Stimulated activated CD4-positive, alpha-beta T cell treated with anti-CD3 and anti-CD28 coated beads, Interleukin-1b, Interleukin-23, amount 100 ng/mL, for 24 hours (primary cell): ENCODE results near the gene PAK4.
"Not testable (repeated sequence)": the region's sequence is repeated elsewhere in the genome, so short reads cannot be mapped to it uniquely, and the experiment has no call there.

ENCODE experiments used
- DNase-seq, 4 experiments: peaks; one replicate each; pipeline ENCODE4 v3.0.0-alpha.2; 2020; ENCODE audit warnings: low read depth in 4 of 4, low spot score in 1 of 4

The PAK4 gene

DNA sequence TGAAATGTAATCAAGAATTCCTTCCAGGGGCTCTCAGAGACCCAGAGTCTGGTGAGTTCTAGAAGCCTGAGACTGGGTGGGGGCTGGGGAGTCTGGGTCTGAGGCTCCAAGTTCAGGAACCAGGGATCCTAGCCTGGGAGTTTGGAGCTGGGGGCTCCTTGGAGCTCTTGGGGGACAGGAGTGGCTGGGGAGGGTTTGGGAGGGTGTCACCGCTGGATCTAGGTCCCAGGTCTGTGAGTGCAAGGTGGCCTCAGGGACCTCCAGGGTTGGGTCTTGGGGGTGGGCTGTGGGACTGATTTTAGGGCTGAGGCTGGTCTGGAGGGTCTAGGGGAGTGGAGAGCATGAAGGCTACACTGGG is 77.4 kb downstream of the PAK4 start:
- DNase-seq = no peak

DNA sequence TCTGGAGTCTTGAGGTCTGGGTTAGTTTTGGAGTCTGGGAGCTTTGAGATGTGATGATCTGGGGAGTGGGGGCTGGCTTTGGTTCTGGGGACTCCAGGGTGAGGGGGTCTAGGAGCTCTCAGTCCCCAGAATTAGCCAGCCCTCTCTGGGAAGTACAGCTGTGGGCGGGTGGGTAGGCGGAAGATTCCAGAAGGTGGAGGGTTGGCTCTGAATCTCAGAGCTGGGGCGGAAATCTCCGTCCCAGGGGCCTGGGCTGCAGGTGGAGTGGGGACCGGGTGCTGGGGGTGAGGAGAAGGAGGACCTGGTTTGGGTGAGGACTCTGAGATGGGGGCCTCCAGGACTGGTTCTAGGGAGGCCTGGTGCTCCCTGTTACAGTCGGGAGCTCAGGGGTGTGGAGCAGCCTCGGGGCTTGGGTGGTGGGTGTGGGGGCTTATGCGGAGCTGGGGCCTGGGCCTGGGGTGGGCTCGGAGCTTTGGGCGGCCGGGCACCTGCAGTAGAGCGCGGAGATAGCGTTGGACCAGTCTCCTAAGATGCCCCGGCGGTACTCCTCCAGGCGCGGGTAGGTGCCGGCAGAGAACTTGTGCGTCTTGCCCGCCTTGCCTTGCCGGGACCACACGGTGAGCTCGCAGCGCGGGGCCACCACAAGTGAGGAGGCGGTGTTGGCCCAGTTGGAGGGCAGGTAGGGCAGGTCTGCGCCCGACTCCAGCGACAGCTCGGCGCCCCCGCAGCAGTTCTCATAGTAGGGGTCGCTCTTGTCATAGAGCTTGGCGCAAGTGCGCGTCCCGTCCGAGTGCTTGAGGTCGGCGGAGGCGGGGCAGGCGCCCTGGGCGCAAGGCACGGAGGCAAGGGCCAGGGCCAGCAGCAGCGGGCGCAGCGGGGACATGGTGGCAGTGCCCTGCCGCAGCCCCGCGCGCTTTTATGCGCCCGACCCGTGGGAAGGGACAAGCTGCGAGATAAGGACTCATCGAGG is 78.1 kb downstream of the PAK4 start, which contains the start of gene SYCN:
SYCN (minus strand) TSS at position 892 of the 970 bp plus-strand sequence; CDS start at position 883, 9 bp downstream.
- no peak for DNase-seq

DNA sequence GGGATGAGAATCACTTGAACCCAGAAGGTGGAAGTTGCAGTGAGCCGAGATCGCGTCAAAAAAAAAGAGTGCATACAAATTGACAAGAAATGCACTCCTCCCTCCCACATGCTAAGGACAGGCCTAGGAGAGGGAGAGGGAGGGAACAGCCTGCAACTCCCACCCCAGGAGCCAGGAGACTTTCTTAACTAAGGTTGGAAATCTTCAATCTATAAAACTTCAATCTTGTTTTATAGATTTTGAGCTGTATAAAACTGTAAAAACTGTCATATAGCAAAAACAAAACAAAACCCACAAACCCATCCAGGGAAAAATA is 79.8 kb downstream of the PAK4 start:
- DNase-seq = no peak

DNA sequence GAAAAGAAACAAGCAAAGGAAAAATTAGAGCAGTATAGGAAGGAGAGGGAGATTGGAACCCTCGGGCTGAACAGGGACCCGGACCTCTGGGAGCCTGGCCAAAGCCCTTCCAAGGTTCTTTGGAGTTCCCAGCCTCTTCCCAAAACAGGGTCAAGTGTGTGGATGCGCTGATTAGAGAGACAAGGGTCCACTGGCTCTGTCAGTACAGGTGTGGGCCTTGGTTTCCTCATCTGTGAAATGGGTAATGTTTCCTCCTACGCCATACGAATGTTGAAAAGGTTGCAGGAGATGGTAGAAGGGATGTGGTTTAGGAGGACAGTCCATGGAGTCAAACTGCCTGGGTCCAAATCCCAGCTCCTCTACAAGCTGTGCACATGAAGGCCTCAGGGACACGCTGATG is 80.5 kb downstream of the PAK4 start:
- DNase-seq = no peak

DNA sequence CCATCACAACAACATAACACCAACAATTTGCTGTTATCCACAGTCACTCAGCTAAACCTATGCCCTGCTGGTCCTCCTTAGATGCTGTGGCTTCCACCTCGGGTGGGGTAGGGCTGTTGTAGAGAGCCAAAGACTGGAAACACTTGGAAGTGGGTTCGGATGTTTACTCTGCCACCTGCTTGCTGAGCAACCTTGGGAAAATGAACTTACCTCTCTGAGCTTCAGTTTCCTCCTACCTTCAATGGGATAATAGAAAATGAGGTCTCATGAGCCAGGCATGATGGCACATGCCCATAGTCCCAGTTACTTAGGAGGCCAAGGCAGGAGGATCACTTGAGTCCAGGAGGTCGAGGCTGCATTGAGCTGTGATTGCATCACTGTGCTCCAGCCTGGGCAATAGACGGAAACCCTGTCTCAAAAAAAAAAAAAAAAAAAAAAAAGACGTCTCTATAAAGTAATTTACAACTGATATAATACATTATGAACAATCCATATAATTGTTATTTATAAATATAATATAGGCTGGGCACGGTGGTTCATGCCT is 81.8 kb downstream of the PAK4 start:
- no peak for DNase-seq

DNA sequence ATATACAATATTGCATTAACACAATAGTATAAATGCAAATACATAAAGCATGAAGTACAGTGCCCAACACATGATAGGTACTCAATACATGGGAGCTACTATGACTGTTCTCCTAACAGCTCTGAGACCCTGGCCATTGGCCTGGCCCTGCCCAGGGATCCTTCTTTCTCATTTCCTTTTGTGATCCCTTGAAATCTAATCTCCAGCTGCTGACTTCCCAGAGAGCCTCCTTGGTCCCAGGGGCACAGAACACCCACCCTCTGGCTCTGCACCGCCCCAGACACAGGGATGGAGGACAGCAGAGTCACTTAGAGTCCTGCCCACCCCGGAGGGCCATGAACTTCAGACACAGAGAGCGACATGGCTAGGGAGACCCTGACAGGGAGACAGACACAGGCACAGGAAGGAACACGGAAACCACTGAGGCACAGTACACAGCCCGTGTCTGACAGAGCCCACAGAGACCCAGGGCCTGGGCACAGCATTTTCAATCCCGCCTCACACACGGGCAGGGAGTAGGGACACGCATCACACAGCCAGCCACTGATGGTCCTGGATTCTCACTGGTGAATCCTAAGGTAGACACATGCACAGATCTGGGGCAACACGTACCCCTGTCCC is 82.7 kb downstream of the PAK4 start:
- no peak for DNase-seq

DNA sequence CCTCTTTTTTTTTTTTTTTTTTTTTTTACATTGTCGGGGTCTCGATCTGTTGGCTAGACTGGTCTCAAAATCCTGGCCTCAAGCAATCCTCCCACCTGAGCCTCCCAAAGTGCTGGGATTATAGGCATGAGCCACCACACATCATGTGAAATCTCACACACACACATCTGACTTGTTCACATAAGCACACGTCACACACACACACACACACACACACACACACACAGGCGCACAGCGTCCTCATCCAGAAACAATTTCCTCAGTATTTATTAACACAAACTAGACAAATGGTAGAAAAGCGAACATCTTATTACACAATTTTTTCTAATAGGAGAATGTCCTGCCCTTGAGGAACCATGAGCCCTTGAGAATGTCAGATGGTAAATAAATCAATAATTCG is 83.6 kb downstream of the PAK4 start:
- no peak for DNase-seq

DNA sequence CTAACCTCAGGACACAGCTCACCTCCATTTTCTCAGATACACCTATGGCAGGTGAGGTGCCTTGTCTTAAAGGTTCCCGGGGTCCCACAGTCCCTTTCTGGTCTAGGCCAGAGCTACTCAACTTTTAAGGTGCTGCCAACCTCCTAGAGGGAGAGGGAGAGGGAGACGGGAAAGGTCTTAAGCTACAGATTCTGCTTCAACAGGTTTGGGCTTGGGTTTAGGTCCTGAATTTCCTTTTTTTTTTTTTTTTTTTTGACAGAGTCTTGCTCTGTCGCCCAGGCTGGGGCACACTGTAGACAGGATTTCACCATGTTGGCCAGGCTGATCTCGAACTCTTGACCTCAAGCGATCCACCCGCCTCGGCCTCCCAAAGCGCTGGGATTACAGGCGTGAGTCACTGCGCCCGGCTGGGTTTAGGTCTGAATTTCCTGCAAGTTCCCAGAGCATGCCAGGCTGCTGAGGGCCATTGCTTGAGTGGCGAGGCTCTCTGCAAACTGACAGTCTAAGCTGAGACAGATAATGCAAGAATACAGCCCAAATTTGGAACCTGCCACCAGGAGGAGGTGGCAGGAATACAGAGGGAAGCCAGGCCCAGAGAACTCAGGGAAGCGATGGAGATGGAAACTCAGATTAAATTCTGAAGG is 86.3 kb downstream of the PAK4 start:
- no peak for DNase-seq

DNA sequence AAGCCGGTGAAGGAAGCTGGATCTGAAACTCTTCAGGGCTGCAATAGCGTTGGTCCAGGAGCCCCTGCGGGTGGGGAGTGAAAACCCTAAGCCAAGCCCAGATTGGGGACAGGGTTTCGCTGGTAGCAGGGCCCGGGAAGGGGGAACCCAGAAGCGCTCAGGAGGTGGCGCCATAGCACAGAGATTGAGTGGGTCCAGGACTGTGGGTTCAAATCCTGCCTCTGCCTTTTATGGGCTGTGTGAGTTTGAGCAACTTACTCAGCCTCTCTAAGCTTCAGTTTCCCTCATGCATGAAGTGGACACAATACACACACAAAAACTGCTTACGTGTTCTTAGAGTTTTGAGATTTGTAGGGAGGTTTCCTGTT is 86.8 kb downstream of the PAK4 start:
- DNase-seq = peak in 3 of 4 experiments; percentile 32 to 48 (median 35)

DNA sequence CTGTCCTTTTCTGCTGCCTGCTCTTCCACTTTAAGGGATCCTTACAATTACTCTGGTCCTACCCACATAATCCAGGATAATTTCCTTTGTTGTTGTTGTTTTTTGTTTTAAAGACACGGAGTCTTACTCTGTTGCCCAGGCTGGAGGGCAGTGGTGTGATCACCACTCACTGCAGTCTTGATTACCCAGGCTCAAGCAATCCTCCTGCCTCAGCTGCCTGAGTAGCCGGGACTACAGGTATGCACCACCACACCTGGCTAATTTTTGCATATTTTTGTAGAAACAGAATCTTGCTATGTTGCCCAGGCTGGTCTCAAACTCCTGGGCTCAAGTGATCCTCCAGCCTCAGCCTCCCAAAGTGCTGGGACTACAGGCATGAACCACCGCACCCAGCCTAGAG is 89.7 kb downstream of the PAK4 start:
- not testable (repeated sequence) for DNase-seq

DNA sequence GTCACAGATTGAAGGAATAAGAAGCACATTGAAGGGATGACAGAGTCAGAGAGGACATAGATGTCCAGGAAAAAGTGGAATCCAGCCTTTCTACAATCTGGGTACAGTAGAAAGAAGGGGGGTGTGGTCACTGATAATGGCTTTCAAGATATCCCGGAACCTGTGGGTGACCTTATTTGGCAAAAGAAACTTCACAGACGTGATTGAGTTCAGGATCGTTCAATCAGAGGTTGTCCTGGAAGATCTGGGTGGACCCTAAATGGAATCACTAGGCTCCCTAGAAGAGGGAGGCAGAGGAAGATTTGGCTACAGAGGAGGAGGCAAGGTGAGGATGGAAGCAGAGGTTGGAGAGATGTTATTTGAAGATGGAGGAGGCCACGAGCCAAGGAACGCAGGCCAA is 91.5 kb downstream of the PAK4 start:
- no peak for DNase-seq

DNA sequence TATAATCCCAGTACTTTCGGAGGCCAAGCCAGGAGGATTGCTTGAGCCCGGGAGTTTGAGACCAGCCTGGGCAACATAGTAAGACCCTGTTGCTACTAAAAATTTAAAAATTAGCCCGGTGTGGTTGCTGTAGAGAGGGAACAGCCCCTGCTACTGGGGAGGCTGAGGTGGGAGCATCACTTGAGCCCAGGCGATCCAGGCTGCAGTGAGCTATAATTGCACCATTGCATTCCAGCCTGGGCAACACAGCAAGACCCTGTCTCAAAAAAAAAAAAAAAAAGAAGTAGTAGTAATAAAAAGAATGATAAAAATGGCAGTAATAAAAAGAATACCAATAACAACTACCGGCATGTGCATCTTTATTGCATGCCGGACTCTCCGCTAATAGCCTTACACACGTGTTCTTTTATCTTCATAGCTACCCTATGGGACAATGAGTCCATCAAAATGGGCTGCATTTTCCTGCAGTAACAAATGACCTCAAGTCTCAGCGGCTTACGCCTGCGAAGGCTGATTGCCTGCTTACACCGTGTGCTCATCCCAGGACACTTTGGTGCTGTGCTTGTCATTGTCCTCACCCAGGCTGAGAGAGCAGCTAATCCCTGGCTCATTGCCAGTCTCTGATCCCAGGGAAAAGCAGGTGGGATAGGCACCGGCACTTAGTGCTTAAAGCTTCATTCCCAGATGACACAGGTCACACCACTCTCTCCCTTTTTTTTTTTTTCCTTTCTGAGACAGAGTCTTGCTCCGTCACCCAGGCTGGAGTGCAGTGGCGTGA is 92.8 kb downstream of the PAK4 start:
- DNase-seq = no peak

DNA sequence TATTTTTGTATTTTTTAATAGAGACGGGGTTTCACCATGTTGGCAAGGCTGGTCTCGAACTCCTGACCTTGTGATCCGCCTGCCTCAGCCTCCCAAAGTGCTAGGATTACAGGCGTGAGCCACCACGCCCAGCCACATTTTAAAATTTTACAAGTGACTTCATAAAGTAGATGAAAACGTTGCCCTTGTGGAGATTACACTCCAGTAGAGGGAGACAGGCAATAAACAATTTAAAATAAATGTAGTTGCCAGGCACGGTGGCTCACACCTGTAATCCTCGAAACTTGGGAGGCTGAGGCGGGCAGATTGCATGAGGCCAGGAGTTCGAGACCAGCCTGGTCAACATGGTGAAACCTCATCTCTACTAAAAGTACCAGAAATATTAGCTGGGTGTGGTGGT is 93.5 kb downstream of the PAK4 start:
- DNase-seq = not testable (repeated sequence)

DNA sequence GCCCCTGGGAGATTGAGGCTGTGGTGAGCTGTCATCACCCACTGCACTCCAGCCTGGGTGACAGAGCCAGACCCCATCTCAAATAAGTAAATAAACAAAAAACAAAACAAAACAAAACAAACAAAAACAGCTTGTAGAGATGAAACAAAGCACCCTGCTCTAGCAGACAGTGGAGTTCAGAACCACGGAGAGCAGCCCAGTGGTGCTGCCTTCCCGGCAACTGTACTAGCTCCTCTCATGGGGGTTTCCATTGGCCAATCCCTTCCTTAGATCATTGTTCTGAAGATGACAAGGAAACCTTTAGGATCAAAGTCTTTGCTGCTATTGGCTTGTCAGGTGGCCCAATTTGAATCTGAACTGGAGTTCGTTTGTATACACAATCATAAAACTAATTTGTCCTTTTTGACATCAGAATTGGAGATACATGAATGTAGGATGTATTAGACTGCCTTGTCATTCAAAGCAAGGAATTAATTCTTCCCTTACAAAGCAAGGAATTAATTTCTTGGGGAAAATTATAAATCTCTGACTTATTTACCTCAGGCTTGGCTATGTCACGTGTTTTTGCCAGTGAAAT is 98.2 kb downstream of the PAK4 start:
- no peak for DNase-seq

DNA sequence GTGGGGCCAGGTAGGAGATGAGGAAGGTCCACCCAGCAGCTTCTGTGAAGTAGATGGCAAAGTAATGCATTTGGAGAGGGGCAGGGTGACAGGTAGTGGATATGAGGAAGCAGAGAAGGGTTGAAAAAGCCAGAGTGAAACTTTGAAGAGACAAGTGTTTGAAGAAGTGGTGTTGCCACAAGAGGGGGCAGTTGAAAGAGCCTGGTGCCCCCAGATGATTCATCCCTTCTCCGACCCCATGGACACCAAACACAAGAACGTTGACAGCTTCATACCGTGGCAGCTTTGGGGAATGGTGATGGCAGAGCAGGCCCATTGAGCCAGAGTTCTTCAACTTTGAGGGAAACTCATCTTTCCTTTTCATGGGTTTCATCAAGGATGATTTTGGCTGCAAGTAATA is 99.3 kb downstream of the PAK4 start:
- no peak for DNase-seq
